ENCODE results near the gene CD2.

GRCh38 chr1:116741836-116742565 lies 12.2 kb upstream of the CD2 start:
- TF ChIP-seq CTCF (IDR thresholded peaks at IDR 0.05; ENCODE audit: low read depth, low read length): no peak
- no peak for TF ChIP-seq EZH2phosphoT487 (IDR thresholded peaks at IDR 0.05; ENCODE audit: low read depth)
